NCI-H187 treated with DMSO at 0.1 percent for 48 hours (cell line): ENCODE measurements around the gene STK39.

Experiments used
- DNase-seq: peaks from one replicate; lab custom pipeline; 2025; lab: John Stamatoyannopoulos, UW

Gene STK39

GRCh38 chr2:167916756-167917155, 330.6 kb downstream of the STK39 start:
- no peak for DNase-seq

DNA sequence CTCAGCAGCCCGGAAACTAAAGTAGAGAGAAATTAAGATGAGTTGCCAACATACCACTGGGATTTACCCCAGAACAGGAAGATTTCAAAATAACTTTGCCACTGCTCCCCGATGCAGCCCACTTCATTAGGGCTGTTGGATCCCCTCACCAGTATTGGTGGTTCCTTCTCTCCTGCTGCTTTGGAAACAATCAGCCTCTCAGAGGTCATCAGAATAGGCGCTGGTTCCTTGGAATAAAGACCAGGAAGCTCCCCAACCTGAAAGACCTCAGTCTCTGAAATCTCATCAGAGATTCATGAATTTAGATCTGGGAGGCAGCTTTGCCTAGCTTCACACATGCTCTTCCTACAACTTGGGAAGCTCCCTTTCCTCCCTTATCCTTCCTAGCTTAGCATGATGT, 332.4 kb downstream of the STK39 start:
- no peak for DNase-seq

- DNase-seq, result no peak
Measured at GRCh38 chr2:167908786-167909185, 338.6 kb downstream of the STK39 start.

DNA sequence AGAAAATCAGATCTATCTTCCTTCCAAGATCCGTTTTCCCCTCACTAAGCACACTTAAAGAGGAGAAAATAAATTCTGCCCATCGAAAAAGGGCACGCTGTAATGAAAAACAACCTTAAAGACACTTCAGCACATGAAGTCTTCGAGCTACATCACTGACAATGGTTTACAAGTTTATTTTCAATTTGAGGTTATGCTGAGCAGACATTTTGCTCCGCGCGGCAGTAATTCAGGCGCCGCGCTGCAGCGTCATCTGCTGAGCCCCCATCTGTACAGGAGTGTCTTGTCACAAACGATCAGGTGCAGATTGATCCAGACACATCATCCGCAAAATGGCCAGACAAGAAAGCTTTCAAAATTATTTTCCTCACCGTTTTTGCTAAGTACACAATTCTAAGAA, 341.7 kb downstream of the STK39 start:
- no peak for DNase-seq
